Measurements from ENCODE around the gene FAM83B.

FAM83B gene

GRCh38 chr6:54801669-54802068 lies 44.9 kb upstream of the FAM83B start:
- Histone ChIP-seq H3K4me2 (ENCODE audit: low read length) (no peak overlapping the region), H3K36me3 (ENCODE audit: insufficient read depth, low read length) (no peaks in the 10 kb centered on the region), H3K4me3 (ENCODE audit: low read depth, low read length, poor library complexity, severe bottlenecking) (no peak overlapping the region), H3K27me3 (ENCODE audit: insufficient read depth, low read length) (no peaks in the 10 kb centered on the region), H3K9ac (ENCODE audit: low read length) (no peak overlapping the region), H3K4me1 (ENCODE audit: insufficient read depth, low read length, severe bottlenecking) (no peaks in the 10 kb centered on the region), H3K9me3 (ENCODE audit: low read length) (no peaks in the 10 kb centered on the region), H4K20me1 (ENCODE audit: insufficient read depth, low read length) (no peaks in the 10 kb centered on the region), H2AFZ (ENCODE audit: low read length) (no peak overlapping the region), H3K27ac (ENCODE audit: low read depth, low read length, poor library complexity, severe bottlenecking) (no peak overlapping the region), H3K79me2 (ENCODE audit: insufficient read depth, low read length) (no peaks in the 10 kb centered on the region), H3K9me2 (ENCODE audit: low read depth, low read length) (no peaks in the 10 kb centered on the region), H3F3A (ENCODE audit: insufficient read depth, low read length) (no peaks in the 10 kb centered on the region)
- TF ChIP-seq EZH2 (IDR thresholded peaks at IDR 0.05; ENCODE audit: borderline replicate concordance, low read length) (no peak), CTCF (IDR thresholded peaks at IDR 0.05; ENCODE audit: low read length) (no peak)

DNA sequence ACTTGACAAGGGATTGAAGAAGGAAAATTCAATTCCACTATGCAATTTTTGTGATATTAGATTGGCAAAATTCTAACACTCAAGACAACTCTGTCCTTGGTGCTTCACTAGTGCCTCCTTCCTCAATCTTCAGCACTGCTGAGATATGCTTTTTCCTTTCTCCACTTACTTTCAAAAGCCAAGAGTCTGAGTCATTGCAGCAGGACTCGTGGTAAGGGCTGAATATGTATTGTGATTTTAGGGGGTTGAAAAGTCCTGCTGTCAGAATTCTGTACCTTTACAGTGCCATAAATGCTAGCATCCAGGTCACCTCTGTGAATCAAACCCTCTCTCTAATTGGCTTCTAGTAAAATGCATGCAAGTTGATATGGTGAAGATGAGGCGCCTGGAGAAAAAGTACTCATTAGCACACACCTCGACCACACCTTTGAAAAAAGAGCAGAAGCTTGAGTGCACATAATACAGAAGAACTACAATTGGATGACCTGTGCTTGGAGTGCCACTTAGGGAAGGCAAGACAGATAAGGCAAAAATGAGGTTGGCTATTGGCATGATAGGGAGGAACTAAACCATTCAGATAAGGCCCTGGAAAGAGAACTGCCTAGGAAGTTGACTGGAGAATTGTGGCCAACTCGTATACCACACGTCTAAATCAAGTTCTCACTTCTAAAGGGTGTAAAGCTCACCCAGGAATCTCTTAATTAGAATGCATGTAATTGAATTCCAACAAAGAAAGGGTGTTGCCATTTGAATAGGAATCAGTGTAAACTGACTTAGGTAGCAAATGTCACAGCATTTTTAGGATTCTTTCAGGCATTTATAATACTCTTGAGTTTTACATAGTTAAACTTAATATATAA lies 43.6 kb upstream of the FAM83B start:
- Histone ChIP-seq H3K4me2 (ENCODE audit: low read length) (no peak overlapping the region), H3K79me2 (ENCODE audit: insufficient read depth, low read length) (no peaks in the 10 kb centered on the region), H3K36me3 (ENCODE audit: insufficient read depth, low read length) (no peaks in the 10 kb centered on the region), H3K4me1 (ENCODE audit: insufficient read depth, low read length, severe bottlenecking) (no peaks in the 10 kb centered on the region), H3F3A (ENCODE audit: insufficient read depth, low read length) (no peaks in the 10 kb centered on the region), H3K4me3 (ENCODE audit: low read depth, low read length, poor library complexity, severe bottlenecking) (no peak overlapping the region), H3K9ac (ENCODE audit: low read length) (no peak overlapping the region), H3K27me3 (ENCODE audit: insufficient read depth, low read length) (no peaks in the 10 kb centered on the region), H3K9me3 (ENCODE audit: low read length) (no peaks in the 10 kb centered on the region), H3K9me2 (ENCODE audit: low read depth, low read length) (no peaks in the 10 kb centered on the region), H3K27ac (ENCODE audit: low read depth, low read length, poor library complexity, severe bottlenecking) (no peak overlapping the region), H2AFZ (ENCODE audit: low read length) (no peak overlapping the region), H4K20me1 (ENCODE audit: insufficient read depth, low read length) (no peaks in the 10 kb centered on the region)
- TF ChIP-seq EZH2 (IDR thresholded peaks at IDR 0.05; ENCODE audit: borderline replicate concordance, low read length): no peak

- no peaks in the 10 kb centered on the region for H3K9me2 ChIP-seq (ENCODE audit: low read depth, low read length)
- H3K9me3 ChIP-seq (ENCODE audit: low read length): no peaks in the 10 kb centered on the region
- TF ChIP-seq EZH2 (IDR thresholded peaks at IDR 0.05; ENCODE audit: borderline replicate concordance, low read length) (no peak), CTCF (IDR thresholded peaks at IDR 0.05; ENCODE audit: low read length) (no peak)
- H4K20me1 ChIP-seq (ENCODE audit: insufficient read depth, low read length): no peaks in the 10 kb centered on the region
- no peak overlapping the region for H3K4me2 ChIP-seq (ENCODE audit: low read length)
- no peaks in the 10 kb centered on the region for H3K36me3 ChIP-seq (ENCODE audit: insufficient read depth, low read length)
- H3K27ac ChIP-seq (ENCODE audit: low read depth, low read length, poor library complexity, severe bottlenecking): no peak overlapping the region
- H3K27me3 ChIP-seq (ENCODE audit: insufficient read depth, low read length): no peaks in the 10 kb centered on the region
- no peak overlapping the region for H3K4me3 ChIP-seq (ENCODE audit: low read depth, low read length, poor library complexity, severe bottlenecking)
- H3F3A ChIP-seq (ENCODE audit: insufficient read depth, low read length): no peaks in the 10 kb centered on the region
- no peaks in the 10 kb centered on the region for H3K4me1 ChIP-seq (ENCODE audit: insufficient read depth, low read length, severe bottlenecking)
- H2AFZ ChIP-seq (ENCODE audit: low read length): no peak overlapping the region
- H3K79me2 ChIP-seq (ENCODE audit: insufficient read depth, low read length): no peaks in the 10 kb centered on the region
- no peak overlapping the region for H3K9ac ChIP-seq (ENCODE audit: low read length)
These were observed 41.5 kb upstream of the FAM83B start for GRCh38 chr6:54805077-54805476.

GRCh38 chr6:54810147-54810546 lies 36.4 kb upstream of the FAM83B start:
- H3K4me2 ChIP-seq (ENCODE audit: low read length): no peak overlapping the region
- H3K4me3 ChIP-seq (ENCODE audit: low read depth, low read length, poor library complexity, severe bottlenecking): no peak overlapping the region
- H3F3A ChIP-seq (ENCODE audit: insufficient read depth, low read length): no peaks in the 10 kb centered on the region
- no peaks in the 10 kb centered on the region for H3K79me2 ChIP-seq (ENCODE audit: insufficient read depth, low read length)
- no peaks in the 10 kb centered on the region for H4K20me1 ChIP-seq (ENCODE audit: insufficient read depth, low read length)
- H3K4me1 ChIP-seq (ENCODE audit: insufficient read depth, low read length, severe bottlenecking): no peaks in the 10 kb centered on the region
- no peaks in the 10 kb centered on the region for H3K36me3 ChIP-seq (ENCODE audit: insufficient read depth, low read length)
- no peak overlapping the region for H2AFZ ChIP-seq (ENCODE audit: low read length)
- no peak overlapping the region for H3K27ac ChIP-seq (ENCODE audit: low read depth, low read length, poor library complexity, severe bottlenecking)
- H3K9ac ChIP-seq (ENCODE audit: low read length): no peak overlapping the region
- no peaks in the 10 kb centered on the region for H3K9me2 ChIP-seq (ENCODE audit: low read depth, low read length)
- TF ChIP-seq EZH2 (IDR thresholded peaks at IDR 0.05; ENCODE audit: borderline replicate concordance, low read length) (no peak), CTCF (IDR thresholded peaks at IDR 0.05; ENCODE audit: low read length) (no peak)
- H3K9me3 ChIP-seq (ENCODE audit: low read length): no peaks in the 10 kb centered on the region
- H3K27me3 ChIP-seq (ENCODE audit: insufficient read depth, low read length): no peaks in the 10 kb centered on the region
